Islet of Langerhans (tissue), 1 donor: ENCODE measurements around the gene ACADS.
"Not testable (repeated sequence)": the region's sequence is repeated elsewhere in the genome, so short reads cannot be mapped to it uniquely, and the experiment has no call there.

ENCODE experiments used
- FAIRE-seq: peaks from one replicate; lab custom pipeline; 2011; peaks lifted over from hg19 to GRCh38; lab: Jason Lieb, UNC

ACADS gene

GRCh38 chr12:120732198-120732597 is 6.6 kb downstream of the ACADS start:
- FAIRE-seq = not testable (repeated sequence)

- FAIRE-seq = no peak
Measured at GRCh38 chr12:120733574-120733973, 7.9 kb downstream of the ACADS start.

- FAIRE-seq = no peak
Measured at GRCh38 chr12:120734210-120734609, 8.6 kb downstream of the ACADS start.

GRCh38 chr12:120735181-120735580 is 9.6 kb downstream of the ACADS start:
- FAIRE-seq = no peak

GRCh38 chr12:120736404-120737331 is 11.0 kb downstream of the ACADS start:
- FAIRE-seq = no peak

- no peak for FAIRE-seq
Measured at GRCh38 chr12:120737557-120738251, 12.1 kb downstream of the ACADS start.

GRCh38 chr12:120738252-120739030 is 12.8 kb downstream of the ACADS start:
- no peak for FAIRE-seq

GRCh38 chr12:120739031-120739762 is 13.6 kb downstream of the ACADS start:
- FAIRE-seq = no peak

- no peak for FAIRE-seq
Measured at GRCh38 chr12:120739821-120740613, 14.4 kb downstream of the ACADS start.

GRCh38 chr12:120740871-120741270 is 15.2 kb downstream of the ACADS start:
- FAIRE-seq = no peak

GRCh38 chr12:120741476-120742421 is 16.1 kb downstream of the ACADS start:
- no peak for FAIRE-seq

GRCh38 chr12:120744922-120745493 is 19.4 kb downstream of the ACADS start:
- no peak for FAIRE-seq

- no peak for FAIRE-seq
Measured at GRCh38 chr12:120748242-120748641, 22.6 kb downstream of the ACADS start.

GRCh38 chr12:120749256-120749655 is 23.6 kb downstream of the ACADS start:
- FAIRE-seq = no peak

GRCh38 chr12:120750806-120751205 is 25.2 kb downstream of the ACADS start:
- FAIRE-seq = no peak

GRCh38 chr12:120751389-120751788 is 25.8 kb downstream of the ACADS start:
- FAIRE-seq = no peak

- FAIRE-seq = no peak
Measured at GRCh38 chr12:120754792-120755191, 29.2 kb downstream of the ACADS start.

GRCh38 chr12:120755269-120755668 is 29.6 kb downstream of the ACADS start:
- no peak for FAIRE-seq

- no peak for FAIRE-seq
Measured at GRCh38 chr12:120757226-120757742, 31.7 kb downstream of the ACADS start.
